ENCODE results near the gene NABP2. TPM values are rescaled to one million over a fixed set of nuclear protein-coding genes. Genes with fewer than 3 reads are reported as not detected.
A peak's percentile ranks its signal among the peaks of the same experiment; 100 is the strongest.

The NABP2 gene
- total and polyA plus RNA-seq, 12 donors: 13.5 to 27.7 (median 20.4) TPM

- ATAC-seq (no peak), DNase-seq (no peak)
- no peak overlapping the region for H3K4me3 ChIP-seq
- TF ChIP-seq CTCF (IDR thresholded peaks at IDR 0.05): no peak
- intact Hi-C loops (cut with DNase I): no loop called here
- 90 to 94% methylated on average over 13 of the region's 13 CpGs for WGBS, 2 donors
- peaks cover 0 to 15% (median 9%) of the 10 kb centered on the region in 9 donors for H3K4me1 ChIP-seq
- H3K27me3 ChIP-seq: no peaks in the 10 kb centered on the region
- no peaks in the 10 kb centered on the region for H3K9me3 ChIP-seq
- H3K27ac ChIP-seq: no peak overlapping the region
- peaks cover 0 to 98% (median 75%) of the 10 kb centered on the region in 9 donors for H3K36me3 ChIP-seq
Measured at GRCh38 chr12:56242986-56243385, 18.8 kb downstream of the NABP2 start.

- H3K27me3 ChIP-seq: no peaks in the 10 kb centered on the region
- no peak for TF ChIP-seq CTCF (IDR thresholded peaks at IDR 0.05)
- 51 to 54% methylated on average over 3 of the region's 3 CpGs for WGBS, 2 donors
- H3K4me1 ChIP-seq: peaks cover 0 to 15% (median 9%) of the 10 kb centered on the region in 9 donors
- no peaks in the 10 kb centered on the region for H3K9me3 ChIP-seq
- peaks cover 0 to 100% (median 83%) of the 10 kb centered on the region in 9 donors for H3K36me3 ChIP-seq
- peak overlapping the region in 2 of 10 donors; percentile 13 to 28 for H3K27ac ChIP-seq
- H3K4me3 ChIP-seq: no peak overlapping the region
- DNase-seq: no peak
- ATAC-seq: peak in 7 of 8 donors; percentile 15 to 63 (median 40)
- intact Hi-C loops (cut with DNase I): no loop called here
Measured at GRCh38 chr12:56243731-56244181, 19.6 kb downstream of the NABP2 start.

- no peak for DNase-seq
- intact Hi-C loops (cut with DNase I): no loop called here
- WGBS, 2 donors: 87 to 89% methylated on average over 14 of the region's 14 CpGs
- TF ChIP-seq CTCF (IDR thresholded peaks at IDR 0.05): no peak
- peaks cover 0 to 15% (median 9%) of the 10 kb centered on the region in 9 donors for H3K4me1 ChIP-seq
- peak in 1 of 8 donors; percentile 15 for ATAC-seq
- H3K9me3 ChIP-seq: no peaks in the 10 kb centered on the region
- H3K36me3 ChIP-seq: peaks cover 0 to 100% (median 87%) of the 10 kb centered on the region in 9 donors
- H3K27ac ChIP-seq: peak overlapping the region in 1 of 10 donors; percentile 13
- H3K4me3 ChIP-seq: no peak overlapping the region
- no peaks in the 10 kb centered on the region for H3K27me3 ChIP-seq
Measured at GRCh38 chr12:56244494-56244893, 20.4 kb downstream of the NABP2 start.

- H3K27ac ChIP-seq: no peak overlapping the region
- peaks cover 5 to 100% (median 92%) of the 10 kb centered on the region in 9 donors for H3K36me3 ChIP-seq
- peaks cover 0 to 15% (median 9%) of the 10 kb centered on the region in 9 donors for H3K4me1 ChIP-seq
- no peak for DNase-seq
- H3K27me3 ChIP-seq: no peaks in the 10 kb centered on the region
- H3K4me3 ChIP-seq: no peak overlapping the region
- no peak for ATAC-seq
- no peaks in the 10 kb centered on the region for H3K9me3 ChIP-seq
- WGBS, 2 donors: 94 to 95% methylated on average over 16 of the region's 16 CpGs
- no peak for TF ChIP-seq CTCF (IDR thresholded peaks at IDR 0.05)
- intact Hi-C loops (cut with DNase I): no loop called here
Measured at GRCh38 chr12:56247923-56248322, 23.8 kb downstream of the NABP2 start.

Measured in heart right ventricle (tissue), 16 donors.